MM.1S (cell line): Measurements from ENCODE around the gene EIF4B.

Source experiments
- DNase-seq: peaks from one replicate; pipeline ENCODE4 v3.0.0-alpha.2; 2015
- H2AFZ ChIP-seq: fragments of 300-600 bp; sonication (generic); 2 replicates; pipeline ENCODE4 v1.6.0; 2016; ENCODE audit warnings: antibody characterized with exemption, low read length
- H3F3A ChIP-seq: fragments of 300-600 bp; sonication (generic); 2 replicates; pipeline ENCODE4 v1.6.1; 2016; ENCODE audit warnings: mild to moderate bottlenecking, antibody characterized with exemption, low read length, moderate library complexity, mixed read lengths; ENCODE audit not compliant: insufficient read depth
- H3K27ac ChIP-seq: fragments of 300-600 bp; sonication (generic); 2 replicates; pipeline ENCODE4 v1.5.1; 2016; ENCODE audit warnings: mild to moderate bottlenecking, low read length
- H3K27me3 ChIP-seq: fragments of 300-600 bp; sonication (generic); replicated peaks from 2 replicates; pipeline ENCODE4 v1.6.0; 2016; ENCODE audit warnings: low read length; ENCODE audit not compliant: insufficient read depth
- H3K36me3 ChIP-seq: fragments of 300-600 bp; sonication (generic); replicated peaks from 2 replicates; pipeline ENCODE4 v1.6.1; 2016; ENCODE audit warnings: mild to moderate bottlenecking, low read length, mixed read lengths; ENCODE audit not compliant: insufficient read depth
- H3K4me1 ChIP-seq: fragments of 300-600 bp; sonication (generic); 2 replicates; pipeline ENCODE4 v1.6.1; 2016; ENCODE audit warnings: low read length, mixed read lengths
- H3K4me2 ChIP-seq: fragments of 300-600 bp; sonication (generic); 2 replicates; pipeline ENCODE4 v1.6.0; 2016; ENCODE audit warnings: low read depth, low read length
- H3K4me3 ChIP-seq: fragments of 300-600 bp; sonication (generic); 2 replicates; pipeline ENCODE4 v1.5.1; 2016; ENCODE audit warnings: low read length, mixed read lengths
- H3K79me2 ChIP-seq: fragments of 300-600 bp; sonication (generic); 2 replicates; pipeline ENCODE4 v1.6.1; 2016; ENCODE audit warnings: mixed run types, low read length, mixed read lengths
- H3K9ac ChIP-seq: fragments of 300-600 bp; sonication (generic); 2 replicates; pipeline ENCODE4 v1.6.1; 2016; ENCODE audit warnings: low read length, mixed read lengths
- H3K9me2 ChIP-seq: fragments of 300-600 bp; sonication (generic); replicated peaks from 2 replicates; pipeline ENCODE4 v1.6.1; 2016; ENCODE audit warnings: mild to moderate bottlenecking, low read length, mixed read lengths; ENCODE audit not compliant: insufficient read depth
- H3K9me3 ChIP-seq: fragments of 300-600 bp; sonication (generic); replicated peaks from 2 replicates; pipeline ENCODE4 v1.6.1; 2016; ENCODE audit warnings: mild to moderate bottlenecking, low read length, mixed read lengths; ENCODE audit not compliant: insufficient read depth
- H4K20me1 ChIP-seq: fragments of 300-600 bp; sonication (generic); 2 replicates; pipeline ENCODE4 v1.6.1; 2016; ENCODE audit warnings: mild to moderate bottlenecking, low read length, moderate library complexity, mixed read lengths; ENCODE audit not compliant: insufficient read depth
- CTCF ChIP-seq: fragments of 300-600 bp; sonication (generic); IDR thresholded peaks from 2 replicates; pipeline ENCODE4 v1.5.1; 2016; ENCODE audit warnings: antibody characterized with exemption, low read length, mixed read lengths
- EZH2 ChIP-seq: fragments of 300-600 bp; sonication (generic); optimal IDR thresholded peaks from 2 replicates; pipeline ENCODE3; 2017; ENCODE audit warnings: low read depth, mild to moderate bottlenecking, antibody characterized with exemption, low read length, mixed read lengths
- EZH2phosphoT487 ChIP-seq: fragments of 300-600 bp; sonication (generic); IDR thresholded peaks from 2 replicates; pipeline ENCODE4 v1.6.1; 2018; ENCODE audit warnings: antibody characterized with exemption, low read length

Gene EIF4B

GRCh38 chr12:53051058-53051880 is 45.0 kb downstream of the EIF4B start:
- Histone ChIP-seq H3K79me2 (no peaks in the 10 kb centered on the region), H3K27me3 (no peaks in the 10 kb centered on the region), H3K9me2 (no peaks in the 10 kb centered on the region), H3K4me2 (no peak overlapping the region), H3F3A (peaks cover 16% of the 10 kb centered on the region; the same call in 1 of the 2 replicates), H3K36me3 (no peaks in the 10 kb centered on the region), H3K4me3 (no peak overlapping the region), H3K9me3 (no peaks in the 10 kb centered on the region), H3K9ac (no peak overlapping the region), H3K27ac (no peak overlapping the region), H3K4me1 (0 out of 2 replicates have a peak, but pooled peaks cover 5% of the 10 kb centered on the region), H4K20me1 (no peaks in the 10 kb centered on the region), H2AFZ (no peak overlapping the region)
- no peak for DNase-seq
- no peak for TF ChIP-seq EZH2phosphoT487
- TF ChIP-seq CTCF = no peak

- Histone ChIP-seq H4K20me1 (no peaks in the 10 kb centered on the region), H2AFZ (no peak overlapping the region), H3K79me2 (no peaks in the 10 kb centered on the region), H3K9ac (no peak overlapping the region), H3K9me3 (no peaks in the 10 kb centered on the region), H3K27me3 (no peaks in the 10 kb centered on the region), H3K4me3 (no peak overlapping the region), H3K9me2 (no peaks in the 10 kb centered on the region), H3K4me1 (0 out of 2 replicates have a peak, but pooled peaks cover 5% of the 10 kb centered on the region), H3K36me3 (no peaks in the 10 kb centered on the region), H3K4me2 (no peak overlapping the region), H3K27ac (no peak overlapping the region), H3F3A (peaks cover 12% of the 10 kb centered on the region; the same call in 1 of the 2 replicates)
- no peak for TF ChIP-seq CTCF
- TF ChIP-seq EZH2phosphoT487 = no peak
- TF ChIP-seq EZH2 = no peak
- DNase-seq = no peak
These were observed 45.7 kb downstream of the EIF4B start for GRCh38 chr12:53051881-53052412.

- Histone ChIP-seq H3K9me3 (no peaks in the 10 kb centered on the region), H3K36me3 (no peaks in the 10 kb centered on the region), H3F3A (peaks cover 12% of the 10 kb centered on the region; the same call in 1 of the 2 replicates), H3K4me3 (no peak overlapping the region), H3K27ac (no peak overlapping the region), H3K4me2 (no peak overlapping the region), H3K9ac (no peak overlapping the region), H2AFZ (no peak overlapping the region), H3K79me2 (no peaks in the 10 kb centered on the region), H4K20me1 (no peaks in the 10 kb centered on the region), H3K27me3 (no peaks in the 10 kb centered on the region), H3K9me2 (no peaks in the 10 kb centered on the region), H3K4me1 (0 out of 2 replicates have a peak, but pooled peaks cover 5% of the 10 kb centered on the region)
- TF ChIP-seq EZH2 (no peak), EZH2phosphoT487 (no peak), CTCF (no peak)
- DNase-seq = no peak
These were observed 46.4 kb downstream of the EIF4B start for GRCh38 chr12:53052419-53053217.
